ENCODE data around the gene WDR72. TPM values are rescaled to one million over a fixed set of nuclear protein-coding genes. Genes with fewer than 3 reads are reported as not detected.

The WDR72 gene
- total RNA-seq, 2 donors from 2014 or later, result 0.08 TPM; not detected in 1

DNA sequence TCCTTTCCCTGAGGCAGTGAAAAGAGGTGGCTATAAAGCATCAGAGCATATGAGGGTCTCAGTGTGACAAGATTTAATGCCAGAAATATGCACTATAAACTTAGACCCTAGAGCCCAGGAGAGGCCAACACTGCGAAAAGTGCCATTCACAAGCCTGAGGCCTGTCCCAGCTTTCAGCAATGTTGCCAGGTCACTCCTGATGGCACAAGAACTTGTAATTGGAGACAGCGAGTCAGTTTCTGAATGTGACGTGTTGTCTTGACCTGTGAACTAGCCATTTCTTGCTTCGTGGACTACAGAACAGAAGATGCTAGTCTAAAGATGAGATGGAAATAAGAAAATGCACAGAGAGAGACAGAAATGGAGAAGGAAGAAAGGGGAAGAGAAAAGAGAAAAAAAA is 87.9 kb downstream of the WDR72 start:
- H3K27ac ChIP-seq, result no peak overlapping the region
- no peaks in the 10 kb centered on the region for H3K27me3 ChIP-seq
- H3K9me3 ChIP-seq, result no peaks in the 10 kb centered on the region
- TF ChIP-seq, protein P1, sequence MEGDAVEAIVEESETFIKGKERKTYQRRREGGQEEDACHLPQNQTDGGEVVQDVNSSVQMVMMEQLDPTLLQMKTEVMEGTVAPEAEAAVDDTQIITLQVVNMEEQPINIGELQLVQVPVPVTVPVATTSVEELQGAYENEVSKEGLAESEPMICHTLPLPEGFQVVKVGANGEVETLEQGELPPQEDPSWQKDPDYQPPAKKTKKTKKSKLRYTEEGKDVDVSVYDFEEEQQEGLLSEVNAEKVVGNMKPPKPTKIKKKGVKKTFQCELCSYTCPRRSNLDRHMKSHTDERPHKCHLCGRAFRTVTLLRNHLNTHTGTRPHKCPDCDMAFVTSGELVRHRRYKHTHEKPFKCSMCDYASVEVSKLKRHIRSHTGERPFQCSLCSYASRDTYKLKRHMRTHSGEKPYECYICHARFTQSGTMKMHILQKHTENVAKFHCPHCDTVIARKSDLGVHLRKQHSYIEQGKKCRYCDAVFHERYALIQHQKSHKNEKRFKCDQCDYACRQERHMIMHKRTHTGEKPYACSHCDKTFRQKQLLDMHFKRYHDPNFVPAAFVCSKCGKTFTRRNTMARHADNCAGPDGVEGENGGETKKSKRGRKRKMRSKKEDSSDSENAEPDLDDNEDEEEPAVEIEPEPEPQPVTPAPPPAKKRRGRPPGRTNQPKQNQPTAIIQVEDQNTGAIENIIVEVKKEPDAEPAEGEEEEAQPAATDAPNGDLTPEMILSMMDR (IDR thresholded peaks at IDR 0.05), result no peak
- H3K4me1 ChIP-seq, result no peaks in the 10 kb centered on the region
- no peak for DNase-seq (ENCODE audit: low spot score)
- no peak overlapping the region for H3K4me3 ChIP-seq
- H3K36me3 ChIP-seq, result no peaks in the 10 kb centered on the region

DNA sequence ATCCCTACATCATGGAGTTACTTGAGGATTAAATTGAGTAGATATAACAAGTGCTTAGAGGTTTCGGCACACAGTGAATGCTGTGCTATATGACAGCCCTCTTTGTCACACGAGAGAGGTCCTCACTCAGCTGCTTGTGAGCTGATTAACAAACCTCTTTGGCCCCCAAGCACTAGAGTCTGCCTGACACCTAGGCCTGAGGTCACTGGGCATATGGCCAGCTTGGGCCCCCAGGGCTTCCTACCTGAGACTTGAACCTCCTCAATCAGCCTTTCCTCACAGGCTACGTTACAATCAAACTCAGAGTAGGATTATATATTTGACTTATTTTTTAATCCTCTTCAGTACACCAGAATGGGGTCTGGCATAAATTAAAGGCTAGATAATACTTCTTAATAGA is 88.8 kb downstream of the WDR72 start:
- H3K4me3 ChIP-seq, result no peak overlapping the region
- H3K27me3 ChIP-seq, result no peaks in the 10 kb centered on the region
- H3K27ac ChIP-seq, result no peak overlapping the region
- TF ChIP-seq, protein P1 (IDR thresholded peaks at IDR 0.05), result no peak
- no peaks in the 10 kb centered on the region for H3K4me1 ChIP-seq
- no peak for DNase-seq (ENCODE audit: low spot score)
- no peaks in the 10 kb centered on the region for H3K36me3 ChIP-seq
- H3K9me3 ChIP-seq, result no peaks in the 10 kb centered on the region

DNA sequence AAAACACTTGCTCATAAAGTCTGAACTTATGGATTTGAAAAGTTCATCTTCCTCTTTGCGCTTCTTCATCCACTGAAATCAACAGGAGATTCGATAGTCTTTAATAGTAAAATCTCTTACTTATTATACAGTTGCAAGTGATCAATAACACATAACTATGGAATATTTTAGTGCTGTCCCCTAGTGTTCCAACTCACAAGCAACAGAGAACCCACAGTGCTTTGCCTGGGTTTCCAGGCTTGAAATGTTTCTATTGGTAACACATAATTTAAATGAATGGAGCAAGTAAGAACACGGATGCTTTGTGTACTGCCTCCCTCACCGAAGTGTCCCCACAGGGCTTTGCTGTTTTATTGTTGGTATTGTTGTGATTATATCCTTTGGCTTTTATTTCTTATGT is 93.5 kb downstream of the WDR72 start:
- H3K4me1 ChIP-seq, result no peaks in the 10 kb centered on the region
- H3K27ac ChIP-seq, result no peak overlapping the region
- DNase-seq (ENCODE audit: low spot score), result no peak
- H3K4me3 ChIP-seq, result no peak overlapping the region
- no peaks in the 10 kb centered on the region for H3K9me3 ChIP-seq
- TF ChIP-seq, protein P1 (IDR thresholded peaks at IDR 0.05), result no peak
- no peaks in the 10 kb centered on the region for H3K36me3 ChIP-seq
- H3K27me3 ChIP-seq, result no peaks in the 10 kb centered on the region

DNA sequence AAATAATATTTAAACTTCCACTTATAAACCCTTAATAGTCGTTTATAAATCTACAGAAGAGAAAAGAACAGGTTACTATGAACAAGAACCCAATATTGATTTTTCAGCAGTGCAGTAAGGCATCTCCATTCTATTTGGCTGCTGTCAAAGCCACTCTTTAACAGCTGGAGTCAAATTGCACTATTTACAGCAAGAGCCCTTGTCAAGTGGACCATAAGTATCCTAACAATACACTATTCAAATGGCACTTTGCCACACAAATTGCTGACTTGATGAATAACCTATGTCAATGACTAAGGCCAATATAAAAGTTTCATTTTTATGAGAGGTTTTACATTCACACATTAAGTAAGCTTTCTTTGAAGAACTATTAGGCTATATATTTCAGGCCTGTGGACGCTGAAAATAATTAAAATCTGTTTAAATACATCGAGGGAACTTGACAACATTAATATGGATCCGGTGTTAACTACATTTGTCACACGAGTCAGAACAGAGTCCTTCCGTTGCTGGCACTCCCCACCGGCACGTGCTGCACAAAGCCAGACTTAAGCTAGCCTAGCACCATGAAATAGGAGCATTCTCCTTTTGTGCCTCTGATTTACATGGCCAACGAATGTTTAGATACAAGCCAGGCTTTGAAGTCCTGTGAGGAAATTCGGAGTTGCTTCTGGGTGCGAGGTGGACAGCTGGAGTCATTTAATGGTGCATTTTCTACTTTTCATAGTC is 100.5 kb downstream of the WDR72 start:
- no peaks in the 10 kb centered on the region for H3K4me1 ChIP-seq
- TF ChIP-seq, protein P1 (IDR thresholded peaks at IDR 0.05), result no peak

DNA sequence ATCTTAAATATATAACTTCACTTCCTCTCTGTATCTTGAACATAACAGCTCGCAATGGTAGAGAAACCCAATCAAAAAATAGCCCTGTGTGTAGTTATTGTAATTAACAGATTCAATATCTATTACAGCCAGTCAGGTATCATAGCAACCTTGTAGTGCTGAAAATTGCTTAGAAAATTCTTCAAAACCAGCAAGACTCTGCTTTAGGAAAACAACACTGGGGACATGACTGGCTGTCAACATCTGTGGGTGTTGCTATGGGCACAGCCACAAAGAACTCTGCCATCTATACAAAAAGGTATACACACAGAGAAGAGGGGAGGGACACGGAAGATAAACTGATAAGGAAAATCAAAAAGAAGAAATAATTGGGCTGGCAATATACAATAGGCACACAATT is 101.2 kb downstream of the WDR72 start:
- H3K4me3 ChIP-seq, result no peak overlapping the region
- H3K4me1 ChIP-seq, result no peaks in the 10 kb centered on the region
- DNase-seq (ENCODE audit: low spot score), result no peak
- no peak overlapping the region for H3K27ac ChIP-seq
- no peaks in the 10 kb centered on the region for H3K36me3 ChIP-seq
- TF ChIP-seq, protein P1 (IDR thresholded peaks at IDR 0.05), result no peak
- no peaks in the 10 kb centered on the region for H3K27me3 ChIP-seq
- no peaks in the 10 kb centered on the region for H3K9me3 ChIP-seq

More for the DNA sequence above, 100.5 kb downstream of the WDR72 start:
- Histone ChIP-seq H3K36me3 (no peaks in the 10 kb centered on the region), H3K4me3 (no peak overlapping the region), H3K27me3 (no peaks in the 10 kb centered on the region), H3K9me3 (no peaks in the 10 kb centered on the region), H3K27ac (no peak overlapping the region)
- DNase-seq (ENCODE audit: low spot score), result no peak

DNA sequence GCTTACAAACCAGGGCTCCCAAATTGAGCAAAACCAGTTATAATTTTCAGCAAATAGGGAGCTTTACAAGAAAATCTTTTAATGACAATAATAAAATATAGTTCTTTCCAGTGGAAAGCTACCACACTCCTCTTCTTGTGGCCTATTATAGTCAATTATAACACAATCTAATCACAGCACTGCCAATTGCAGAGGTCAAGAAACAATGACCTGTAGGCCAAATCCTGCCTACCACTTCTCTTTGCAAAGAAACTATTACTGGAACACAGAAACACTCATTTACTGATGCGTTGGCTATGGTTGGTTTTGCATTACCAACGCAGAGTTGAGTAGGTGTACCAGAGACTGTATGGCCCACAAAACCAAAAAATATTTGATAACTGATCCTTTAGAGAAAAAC is 110.5 kb downstream of the WDR72 start:
- H3K9me3 ChIP-seq, result no peaks in the 10 kb centered on the region
- no peaks in the 10 kb centered on the region for H3K27me3 ChIP-seq
- TF ChIP-seq, protein P1 (IDR thresholded peaks at IDR 0.05), result no peak
- no peak for DNase-seq (ENCODE audit: low spot score)
- H3K27ac ChIP-seq, result no peak overlapping the region
- H3K36me3 ChIP-seq, result no peaks in the 10 kb centered on the region
- no peak overlapping the region for H3K4me3 ChIP-seq
- H3K4me1 ChIP-seq, result no peaks in the 10 kb centered on the region

All from right atrium auricular region (tissue), 2 donors.